Activated naive CD4-positive, alpha-beta T cell treated with anti-CD3 and anti-CD28 coated beads, Interleukin-2, amount 50 U/mL, for 16 hours (primary cell): ENCODE results near the gene RND1.
A peak's percentile ranks its signal among the peaks of the same experiment; 100 is the strongest.

ENCODE experiments used
- DNase-seq: peaks from one replicate; pipeline ENCODE4 v3.0.0-alpha.2; 2020

The RND1 gene

DNA sequence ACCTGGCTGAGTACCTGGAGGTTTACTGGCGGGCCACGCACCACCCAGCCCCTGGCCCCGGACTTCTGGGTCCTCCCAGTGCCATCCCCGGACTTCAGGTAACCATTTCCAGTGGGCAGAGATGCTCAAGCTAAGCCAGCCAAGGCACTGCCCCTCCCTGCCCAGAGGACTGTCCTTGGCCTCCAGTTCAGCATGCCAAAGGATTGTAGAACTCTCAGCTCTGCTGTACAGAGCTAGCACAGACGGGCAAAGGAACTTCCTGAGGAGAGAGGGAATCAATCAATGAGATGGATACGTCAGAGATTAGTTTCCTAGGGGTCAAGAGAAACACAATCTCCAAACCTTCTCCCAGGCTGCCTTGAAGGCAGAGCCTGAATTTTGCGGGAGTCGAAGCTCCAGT lies 38.6 kb downstream of the RND1 start:
- DNase-seq, result no peak

- no peak for DNase-seq
Measured at GRCh38 chr12:48826209-48826855, 39.3 kb downstream of the RND1 start.

DNA sequence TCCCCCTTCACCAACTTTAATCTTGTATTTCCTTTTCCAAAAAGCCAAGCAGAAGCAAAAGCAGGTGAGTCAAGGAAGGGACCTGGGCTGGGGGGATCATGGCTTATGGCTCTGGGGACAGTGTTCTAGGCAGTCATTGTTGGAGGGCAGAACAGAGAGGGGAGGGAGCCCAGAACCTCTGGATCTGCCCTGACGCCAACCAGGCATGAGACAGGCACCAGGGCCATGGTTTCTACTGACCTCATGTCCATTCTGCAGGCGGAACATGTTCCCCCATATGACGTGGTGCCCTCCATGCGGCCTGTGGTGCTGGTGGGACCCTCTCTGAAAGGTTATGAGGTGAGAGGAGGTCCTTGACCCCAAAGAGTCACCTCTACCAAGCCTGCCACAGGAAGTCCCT lies 40.8 kb downstream of the RND1 start:
- no peak for DNase-seq

GRCh38 chr12:48824112-48824511 lies 41.6 kb downstream of the RND1 start:
- DNase-seq, result no peak

- no peak for DNase-seq
Measured at GRCh38 chr12:48823281-48823680, 42.4 kb downstream of the RND1 start.

DNA sequence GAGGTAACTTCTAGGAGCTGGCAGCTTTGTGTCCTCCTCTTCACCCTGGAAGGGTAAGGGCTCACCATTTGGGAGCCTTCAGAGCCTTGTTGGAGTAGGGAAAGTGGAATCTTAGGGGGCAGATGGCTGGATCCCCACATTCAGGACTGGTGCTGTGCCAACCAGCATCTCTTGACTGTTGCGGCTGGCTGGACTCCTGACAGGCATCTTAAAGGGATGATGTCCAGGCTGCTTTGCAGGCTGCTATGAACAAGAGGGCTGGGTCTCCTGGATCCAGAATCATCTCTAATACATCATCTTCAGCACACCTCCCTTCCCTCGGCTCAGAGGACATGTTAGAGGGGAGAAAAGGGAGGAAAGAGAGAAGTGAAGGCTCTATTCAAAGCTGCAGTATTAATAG lies 43.0 kb downstream of the RND1 start:
- DNase-seq, result no peak

DNA sequence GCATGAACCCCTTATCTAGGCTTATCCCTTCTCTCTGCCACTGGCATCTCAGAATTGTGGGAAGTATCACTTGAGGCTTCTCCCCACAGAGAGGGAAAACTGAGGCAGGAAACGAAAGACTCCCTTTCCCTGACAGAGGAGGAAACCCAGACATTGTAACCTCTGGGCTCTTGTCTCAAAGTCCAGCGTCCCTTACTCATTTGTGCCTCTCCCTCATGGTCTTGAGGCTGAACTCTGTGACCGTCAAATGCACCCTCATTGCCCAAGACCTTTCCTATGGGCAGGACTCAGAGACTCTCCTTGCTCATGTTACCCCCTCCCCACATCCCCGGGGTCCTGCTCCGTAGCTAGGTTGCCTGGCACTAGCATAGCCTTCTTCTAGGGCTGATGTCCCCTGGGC lies 43.5 kb downstream of the RND1 start:
- no peak for DNase-seq

- DNase-seq, result no peak
Measured at GRCh38 chr12:48819986-48820725, 45.5 kb downstream of the RND1 start.

DNA sequence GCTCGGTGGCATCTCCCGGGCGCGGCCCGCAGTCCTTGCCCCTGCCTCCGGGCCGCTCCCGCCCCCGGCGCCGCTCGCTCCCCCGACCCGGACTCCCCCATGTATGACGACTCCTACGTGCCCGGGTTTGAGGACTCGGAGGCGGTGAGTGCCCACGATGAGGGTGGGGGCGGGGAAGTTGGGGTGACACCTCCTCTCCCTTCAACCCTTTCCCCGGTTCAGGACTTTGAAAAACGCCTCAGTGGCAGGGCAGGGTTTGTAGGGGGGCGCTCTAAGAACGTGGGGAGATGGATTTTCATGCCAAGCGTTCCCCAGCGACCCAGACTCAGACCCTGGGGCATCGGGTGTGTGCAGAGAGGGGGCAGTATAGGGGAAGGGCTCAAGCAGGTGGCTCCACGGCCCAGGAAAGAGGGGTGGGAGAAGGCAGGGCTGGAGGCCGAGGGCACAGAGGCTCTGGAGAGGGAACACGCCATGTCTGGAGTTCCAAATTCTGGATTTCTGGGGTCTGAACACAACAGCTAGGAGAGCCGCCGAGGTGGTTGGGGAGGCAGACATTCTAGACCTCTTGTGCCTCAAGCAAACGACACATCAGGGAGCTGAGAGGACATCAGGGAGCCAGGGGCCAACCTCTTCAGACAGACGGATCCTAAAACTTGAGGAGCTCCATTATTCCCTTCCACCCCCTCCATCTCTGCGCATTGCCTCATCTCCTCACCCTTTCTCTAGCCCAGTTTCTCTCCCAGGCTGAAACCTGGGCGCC lies 46.7 kb downstream of the RND1 start:
- DNase-seq, result peak; percentile 45

DNA sequence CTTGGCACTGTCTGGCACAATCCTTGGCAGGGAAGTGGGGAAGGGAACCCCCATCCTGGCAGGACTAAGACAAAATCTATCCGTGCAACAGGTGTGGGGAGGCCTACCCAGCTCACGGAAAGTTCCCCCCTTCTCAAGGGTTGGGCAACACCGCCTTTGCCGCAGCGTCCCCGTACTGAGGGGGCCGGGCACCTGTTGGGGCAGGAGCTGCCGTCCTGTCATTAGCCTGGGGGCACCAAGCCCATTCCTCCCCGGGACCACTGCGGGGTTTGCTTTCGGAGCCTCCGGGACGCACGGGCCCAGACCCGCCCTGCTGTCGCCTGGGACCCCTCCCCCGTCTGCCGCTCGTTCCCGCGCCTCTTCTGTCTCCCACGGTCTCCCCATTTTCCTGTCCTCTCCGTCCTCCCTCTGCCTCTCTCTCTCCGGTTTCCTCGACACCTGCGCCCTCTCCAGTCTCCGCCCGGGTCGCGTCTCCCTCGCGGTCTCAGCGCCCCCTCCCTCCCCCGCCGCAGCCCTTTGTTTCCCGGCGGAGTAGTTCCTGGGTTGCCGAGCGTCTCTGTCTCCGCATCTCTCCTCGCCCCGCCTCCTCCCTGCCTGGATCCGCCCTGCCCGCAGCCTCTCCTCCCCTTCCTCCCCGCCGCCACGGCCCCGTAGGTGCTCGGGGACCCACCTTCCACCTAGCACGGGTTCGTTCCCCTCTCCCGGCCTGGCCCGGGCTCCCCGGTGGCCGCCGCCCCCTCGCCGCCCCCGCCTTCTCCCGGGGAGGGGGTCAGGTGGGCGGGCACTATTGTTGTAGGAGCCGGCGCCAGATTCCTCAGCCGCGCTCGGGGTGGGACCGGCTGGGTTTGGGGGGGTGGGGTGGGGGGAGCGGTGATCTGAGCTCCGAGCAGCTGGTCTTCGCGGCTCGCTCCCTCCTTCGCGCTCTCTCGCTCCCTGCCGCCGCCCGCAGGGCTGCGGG lies 47.5 kb downstream of the RND1 start, which contains the start of gene CACNB3:
TSS of gene CACNB3 (plus strand) at position 624 of the 958 bp plus-strand sequence. CDS start 434 bp downstream, outside the sequence.
- DNase-seq, result peak; percentile 83

GRCh38 chr12:48816143-48816854 lies 49.4 kb downstream of the RND1 start:
- DNase-seq, result no peak

GRCh38 chr12:48815126-48816110 lies 50.3 kb downstream of the RND1 start:
- DNase-seq, result peak; percentile 28

GRCh38 chr12:48814262-48815125 lies 51.2 kb downstream of the RND1 start:
- peak; percentile 72 for DNase-seq

- DNase-seq, result no peak
Measured at GRCh38 chr12:48813465-48814261, 52.0 kb downstream of the RND1 start.

DNA sequence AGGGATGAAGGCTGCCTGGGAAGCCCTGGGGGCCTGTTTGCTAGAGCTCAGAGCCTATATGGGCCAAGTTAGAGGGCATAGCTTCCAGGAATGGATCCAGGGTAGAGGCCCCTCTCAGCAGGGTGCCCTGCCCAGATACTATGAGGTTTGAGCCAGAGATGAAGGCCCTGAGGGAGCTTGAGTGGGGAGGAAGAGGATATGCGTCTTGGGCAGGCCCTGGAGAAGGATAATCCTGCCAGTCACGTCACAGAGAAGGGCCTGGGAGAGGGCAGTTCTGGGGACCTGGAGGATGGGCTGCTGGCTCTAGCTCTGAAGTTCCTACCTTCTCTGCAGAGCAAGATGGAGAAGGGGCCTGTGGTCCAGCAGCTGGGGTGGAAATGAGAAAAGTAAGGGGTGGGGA lies 53.3 kb downstream of the RND1 start:
- no peak for DNase-seq

DNA sequence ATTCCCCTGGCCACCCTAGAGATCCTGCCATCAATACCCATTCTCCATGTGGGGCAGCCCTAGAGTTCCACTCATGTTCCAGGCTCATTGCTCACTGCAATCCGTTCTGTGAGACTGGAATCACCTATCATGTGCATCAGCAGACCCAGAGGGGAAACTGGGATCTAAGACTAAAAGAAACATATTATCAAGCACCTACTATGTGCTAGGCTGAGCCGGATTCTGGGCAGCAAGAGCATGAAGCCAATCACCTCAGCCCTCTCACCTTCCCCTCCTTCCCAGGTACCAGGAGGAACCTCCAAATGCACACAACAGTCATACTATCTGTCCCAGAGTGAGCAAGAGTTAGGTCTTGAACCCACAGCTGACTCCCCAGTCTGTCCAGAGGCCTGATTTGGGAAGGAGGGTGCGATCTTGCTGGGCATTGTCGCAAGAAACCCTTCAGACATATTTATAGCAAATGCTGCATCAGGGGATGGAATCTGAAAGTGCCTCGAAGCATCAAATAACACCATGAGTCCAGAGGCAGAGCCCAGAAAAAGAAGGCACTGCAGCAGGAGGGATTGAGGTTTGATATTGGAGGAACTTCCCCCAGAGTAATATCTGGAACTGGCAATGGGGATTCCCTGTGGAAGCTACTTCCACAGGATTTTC lies 54.1 kb downstream of the RND1 start:
- DNase-seq, result no peak

- no peak for DNase-seq
Measured at GRCh38 chr12:48810903-48811431, 54.7 kb downstream of the RND1 start.

DNA sequence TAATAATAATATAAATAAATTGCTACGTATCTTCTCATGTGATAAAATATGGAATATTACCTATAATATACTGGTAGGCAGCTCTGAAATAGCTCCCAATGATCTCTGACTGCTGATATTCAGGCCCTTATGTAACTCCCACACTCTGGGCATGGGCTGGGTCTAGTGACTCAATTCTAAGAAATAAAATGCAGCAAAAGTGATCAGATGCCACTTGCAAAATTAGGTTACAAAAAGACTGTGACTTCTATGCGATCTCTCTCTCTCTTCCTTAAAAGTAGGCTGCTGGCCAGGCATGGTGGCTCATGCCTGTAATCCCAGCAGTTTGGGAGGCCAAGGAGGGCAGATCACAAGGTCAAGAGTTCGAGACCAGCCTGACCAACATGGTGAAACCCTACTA lies 57.7 kb downstream of the RND1 start:
- no peak for DNase-seq
